SJSA1 (cell line): ENCODE data around the gene NFU1. TPM values are rescaled to one million over a fixed set of nuclear protein-coding genes. Genes with fewer than 3 reads are reported as not detected.
"Not testable (repeated sequence)": the region's sequence is repeated elsewhere in the genome, so short reads cannot be mapped to it uniquely, and the experiment has no call there.

ENCODE experiments used
- DNase-seq, 2 experiments: peaks; one replicate each; pipeline ENCODE4 v3.0.0-alpha.2; 2015 to 2020; ENCODE audit warnings: low spot score in 2 of 2, low read depth in 1 of 2
- H3K27ac ChIP-seq: fragments of 250-450 bp; sonication (Bioruptor Pico); 2 replicates; pipeline ENCODE4 v1.5.1; 2020; ENCODE audit warnings: mild to moderate bottlenecking, moderate library complexity
- H3K27me3 ChIP-seq: fragments of 250-450 bp; sonication (Bioruptor Pico); replicated peaks from 2 replicates; pipeline ENCODE4 v1.5.1; 2020; ENCODE audit warnings: mild to moderate bottlenecking, moderate library complexity
- H3K36me3 ChIP-seq: fragments of 250-450 bp; sonication (Bioruptor Pico); 2 replicates; pipeline ENCODE4 v1.5.1; 2020; ENCODE audit warnings: mild to moderate bottlenecking
- H3K4me1 ChIP-seq: fragments of 250-450 bp; sonication (Bioruptor Pico); replicated peaks from 2 replicates; pipeline ENCODE4 v1.6.1; 2021; ENCODE audit warnings: mild to moderate bottlenecking
- H3K4me3 ChIP-seq: fragments of 250-450 bp; sonication (Bioruptor Pico); 2 replicates; pipeline ENCODE4 v1.5.1; 2020; ENCODE audit warnings: mild to moderate bottlenecking
- H3K9me3 ChIP-seq: fragments of 250-450 bp; sonication (Bioruptor Pico); replicated peaks from 2 replicates; pipeline ENCODE4 v1.5.1; 2020; ENCODE audit warnings: mild to moderate bottlenecking
- total RNA-seq: library from RNA; depleted of rRNA; stranded (reverse); fragments of >200 nt; shearing (Covaris generic); gene quantifications from 2 replicates; pipeline ENCODE4 v1.2.3, GENCODE V29; 2014

NFU1 gene
- total RNA-seq, 1 experiment from 2014 or later = 51.2 TPM

DNA sequence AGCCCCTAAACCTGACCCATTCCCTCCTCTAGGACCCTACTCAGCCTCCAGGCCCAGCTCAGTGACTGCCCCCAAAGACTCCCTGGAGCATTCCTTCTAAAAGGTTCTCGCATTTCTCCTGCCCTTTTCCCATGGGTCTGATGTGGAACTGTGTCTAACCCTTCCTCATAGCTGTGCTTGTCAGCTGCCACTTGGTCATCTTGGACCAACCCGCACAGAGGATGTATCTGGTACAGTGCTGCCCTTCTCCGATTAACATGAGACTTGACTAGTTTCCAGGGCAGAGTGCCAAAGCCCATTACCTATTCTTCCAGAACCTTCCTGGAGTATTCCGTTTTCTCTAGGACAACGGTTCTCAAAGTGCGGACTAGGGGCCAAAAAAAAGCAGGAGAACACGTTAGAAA is 518 bp upstream of the NFU1 start:
- no peak for DNase-seq
- Histone ChIP-seq H3K4me1 (peaks cover 8% of the 10 kb centered on the region), H3K9me3 (no peaks in the 10 kb centered on the region), H3K4me3 (peak overlapping the region; percentile 77), H3K27ac (peak overlapping the region; percentile 72), H3K36me3 (peaks cover 4% of the 10 kb centered on the region), H3K27me3 (no peaks in the 10 kb centered on the region)

DNA sequence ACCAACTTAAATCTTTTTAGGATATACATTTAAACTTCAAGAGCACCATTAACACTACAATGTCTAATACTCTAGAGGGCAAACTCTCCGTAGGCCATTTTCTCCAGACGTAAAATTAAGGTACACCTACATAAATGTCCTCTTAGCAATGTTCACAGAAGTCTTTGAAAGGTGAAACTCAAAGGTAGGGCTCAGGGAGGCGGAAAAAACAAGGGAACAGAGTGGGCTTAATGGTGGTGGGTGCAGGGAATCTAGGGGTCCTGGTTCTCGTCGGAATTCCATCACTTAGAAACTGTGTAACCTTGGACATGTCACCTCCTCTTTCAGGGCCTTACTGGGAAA is 668 bp downstream of the NFU1 start:
- H3K36me3 ChIP-seq = peaks cover 10% of the 10 kb centered on the region
- H3K4me1 ChIP-seq = peaks cover 8% of the 10 kb centered on the region
- H3K9me3 ChIP-seq = no peaks in the 10 kb centered on the region
- DNase-seq = no peak
- H3K4me3 ChIP-seq = peak overlapping the region; percentile 77
- peak overlapping the region; percentile 72 for H3K27ac ChIP-seq
- H3K27me3 ChIP-seq = no peaks in the 10 kb centered on the region; the same call in 1 of the 2 replicates

DNA sequence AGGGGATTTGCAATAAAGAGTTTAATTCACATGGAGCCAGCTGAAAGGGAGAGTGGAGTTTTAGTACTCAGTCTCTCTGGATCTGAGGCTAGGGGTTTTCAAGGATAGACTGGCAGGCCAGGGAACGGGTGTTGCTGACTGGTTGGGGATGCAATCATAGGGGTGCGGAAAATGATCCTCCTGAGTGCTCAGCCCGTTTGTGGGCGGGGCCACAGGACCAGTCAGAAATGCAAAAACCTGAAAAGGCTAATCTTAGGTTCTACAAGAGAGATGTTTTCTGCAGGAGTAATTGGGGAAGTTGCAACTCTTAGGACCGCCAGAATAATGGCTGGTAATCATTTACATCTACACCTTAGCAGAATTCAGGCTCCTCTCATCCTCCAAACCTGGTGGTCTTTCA is 2.5 kb downstream of the NFU1 start:
- peaks cover 24% of the 10 kb centered on the region for H3K36me3 ChIP-seq
- no peak overlapping the region for H3K4me3 ChIP-seq
- peaks cover 8% of the 10 kb centered on the region for H3K4me1 ChIP-seq
- no peak for DNase-seq
- H3K9me3 ChIP-seq = no peaks in the 10 kb centered on the region
- H3K27ac ChIP-seq = no peak overlapping the region
- no peaks in the 10 kb centered on the region; the same call in 1 of the 2 replicates for H3K27me3 ChIP-seq

GRCh38 chr2:69429491-69430183 is 7.6 kb downstream of the NFU1 start:
- Histone ChIP-seq H3K27ac (no peak overlapping the region), H3K36me3 (peaks cover 49% of the 10 kb centered on the region), H3K9me3 (no peaks in the 10 kb centered on the region), H3K4me3 (no peak overlapping the region), H3K27me3 (no peaks in the 10 kb centered on the region; the same call in 1 of the 2 replicates), H3K4me1 (no peaks in the 10 kb centered on the region)
- no peak for DNase-seq

DNA sequence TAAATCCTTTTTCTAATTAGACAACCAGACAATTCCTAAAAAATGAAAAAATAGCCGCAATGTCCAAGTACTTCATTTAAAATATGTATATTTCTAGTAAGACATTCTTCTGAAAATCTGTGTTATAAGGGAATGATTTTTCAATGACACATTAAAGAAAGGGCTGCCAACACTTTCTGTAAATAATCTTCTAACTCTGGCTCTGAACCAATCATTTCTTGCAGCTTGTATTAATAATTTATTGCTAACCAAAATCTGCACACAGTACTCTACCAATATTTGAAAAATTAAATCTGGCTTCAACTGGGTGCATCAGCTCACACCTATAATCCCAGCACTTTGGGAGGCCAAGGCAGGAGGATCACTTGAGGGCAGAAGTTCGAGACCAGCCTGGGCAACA is 8.3 kb downstream of the NFU1 start:
- no peak for DNase-seq
- Histone ChIP-seq H3K36me3 (peaks cover 51% of the 10 kb centered on the region), H3K4me1 (no peaks in the 10 kb centered on the region), H3K27ac (no peak overlapping the region), H3K9me3 (no peaks in the 10 kb centered on the region), H3K4me3 (no peak overlapping the region), H3K27me3 (no peaks in the 10 kb centered on the region; the same call in 1 of the 2 replicates)

GRCh38 chr2:69424419-69424818 is 12.8 kb downstream of the NFU1 start:
- no peaks in the 10 kb centered on the region for H3K9me3 ChIP-seq
- no peak overlapping the region for H3K4me3 ChIP-seq
- H3K4me1 ChIP-seq = no peaks in the 10 kb centered on the region
- no peaks in the 10 kb centered on the region for H3K27me3 ChIP-seq
- H3K36me3 ChIP-seq = peaks cover 46% of the 10 kb centered on the region
- DNase-seq = no peak
- no peak overlapping the region for H3K27ac ChIP-seq

DNA sequence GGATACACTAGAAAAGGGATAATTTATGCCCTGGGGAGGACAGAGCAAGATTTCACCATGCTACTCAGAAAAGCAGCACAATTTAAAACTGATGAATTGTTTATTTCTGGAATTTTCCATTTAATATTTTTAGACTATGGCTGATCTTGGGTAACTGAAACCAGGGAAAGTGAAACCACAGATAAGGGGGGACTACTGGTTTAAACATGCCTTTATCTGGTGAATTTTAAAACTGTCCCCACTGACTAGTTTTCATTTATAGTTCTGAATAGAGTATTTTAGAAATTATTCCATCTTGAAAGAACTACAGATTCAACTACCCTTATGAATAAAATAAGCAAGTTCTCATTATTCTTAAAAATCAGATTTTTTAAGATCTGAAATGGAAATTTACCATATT is 15.0 kb downstream of the NFU1 start:
- Histone ChIP-seq H3K27ac (no peak overlapping the region), H3K27me3 (no peaks in the 10 kb centered on the region), H3K36me3 (peaks cover 42% of the 10 kb centered on the region), H3K9me3 (no peaks in the 10 kb centered on the region), H3K4me1 (no peaks in the 10 kb centered on the region), H3K4me3 (no peak overlapping the region)
- DNase-seq = no peak

DNA sequence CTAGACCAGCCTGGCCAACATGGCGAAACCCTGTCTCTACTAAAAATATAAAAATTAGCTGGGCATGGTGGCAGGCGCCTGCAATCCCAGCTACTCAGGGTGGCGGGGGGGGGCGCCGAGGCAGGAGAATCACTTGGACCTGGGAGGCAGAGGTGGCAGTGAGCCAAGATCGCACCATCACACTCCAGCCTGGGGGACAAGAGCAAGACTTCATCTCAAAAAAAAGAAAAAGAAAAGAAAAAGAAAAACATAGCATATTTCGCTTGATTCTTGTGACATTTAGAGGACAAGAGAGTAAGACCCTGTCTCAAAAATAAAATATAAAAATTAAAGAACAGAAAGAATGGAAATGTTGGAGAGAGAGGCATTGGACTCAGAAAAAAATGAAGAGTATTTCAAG is 18.1 kb downstream of the NFU1 start:
- H3K27ac ChIP-seq, H3K4me1 ChIP-seq, H3K9me3 ChIP-seq, H3K4me3 ChIP-seq, DNase-seq, H3K27me3 ChIP-seq: not testable (repeated sequence)
- H3K36me3 ChIP-seq = peaks cover 45% of the 10 kb centered on the region

GRCh38 chr2:69416147-69416546 is 21.1 kb downstream of the NFU1 start:
- Histone ChIP-seq H3K9me3 (no peaks in the 10 kb centered on the region), H3K4me1 (no peaks in the 10 kb centered on the region), H3K36me3 (peaks cover 52% of the 10 kb centered on the region), H3K27me3 (no peaks in the 10 kb centered on the region), H3K4me3 (no peak overlapping the region), H3K27ac (no peak overlapping the region)
- no peak for DNase-seq

- Histone ChIP-seq H3K9me3 (no peaks in the 10 kb centered on the region), H3K4me3 (no peak overlapping the region), H3K27me3 (no peaks in the 10 kb centered on the region), H3K36me3 (peaks cover 45% of the 10 kb centered on the region), H3K27ac (no peak overlapping the region), H3K4me1 (no peaks in the 10 kb centered on the region)
- DNase-seq = no peak
These were observed 26.1 kb downstream of the NFU1 start for GRCh38 chr2:69411120-69411519.

DNA sequence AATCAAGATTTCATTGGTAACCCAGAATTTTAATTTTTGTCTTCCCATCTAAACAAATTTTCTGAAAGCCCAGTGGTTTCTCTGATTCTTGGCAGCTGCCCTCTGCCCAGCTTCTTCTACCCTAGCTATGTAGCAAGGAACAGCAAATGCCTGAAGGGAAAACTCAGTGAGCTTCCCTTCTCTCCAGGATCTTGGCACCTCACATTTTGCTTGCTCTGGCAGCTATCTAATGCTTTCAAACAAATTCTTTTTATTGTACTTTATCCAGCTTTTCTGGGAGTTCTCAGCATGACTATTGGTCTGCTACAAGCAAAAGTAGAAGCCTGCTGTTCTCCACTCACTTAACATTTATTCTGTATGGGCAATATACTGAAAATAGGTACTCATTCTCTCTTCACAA is 31.9 kb downstream of the NFU1 start:
- no peak for DNase-seq
- H3K27me3 ChIP-seq = no peaks in the 10 kb centered on the region
- H3K4me1 ChIP-seq = no peaks in the 10 kb centered on the region
- peaks cover 46% of the 10 kb centered on the region for H3K36me3 ChIP-seq
- no peaks in the 10 kb centered on the region for H3K9me3 ChIP-seq
- H3K4me3 ChIP-seq = no peak overlapping the region
- H3K27ac ChIP-seq = no peak overlapping the region

GRCh38 chr2:69400121-69400520 is 37.1 kb downstream of the NFU1 start:
- no peak for DNase-seq
- peaks cover 49% of the 10 kb centered on the region for H3K36me3 ChIP-seq
- H3K4me3 ChIP-seq = no peak overlapping the region
- H3K27me3 ChIP-seq = no peaks in the 10 kb centered on the region
- no peaks in the 10 kb centered on the region for H3K9me3 ChIP-seq
- no peaks in the 10 kb centered on the region for H3K4me1 ChIP-seq
- H3K27ac ChIP-seq = no peak overlapping the region

GRCh38 chr2:69397234-69397633 is 40.0 kb downstream of the NFU1 start:
- H3K36me3 ChIP-seq = peaks cover 45% of the 10 kb centered on the region
- no peak for DNase-seq

GRCh38 chr2:69395866-69396265 is 41.4 kb downstream of the NFU1 start:
- H3K27me3 ChIP-seq = no peaks in the 10 kb centered on the region
- peaks cover 45% of the 10 kb centered on the region for H3K36me3 ChIP-seq
- H3K4me1 ChIP-seq = no peaks in the 10 kb centered on the region
- no peaks in the 10 kb centered on the region for H3K9me3 ChIP-seq
- no peak overlapping the region for H3K4me3 ChIP-seq
- no peak overlapping the region for H3K27ac ChIP-seq
- no peak for DNase-seq

More at GRCh38 chr2:69397234-69397633, 40.0 kb downstream of the NFU1 start:
- no peak overlapping the region for H3K4me3 ChIP-seq
- H3K27me3 ChIP-seq = no peaks in the 10 kb centered on the region
- H3K4me1 ChIP-seq = no peaks in the 10 kb centered on the region
- no peaks in the 10 kb centered on the region for H3K9me3 ChIP-seq
- no peak overlapping the region for H3K27ac ChIP-seq

DNA sequence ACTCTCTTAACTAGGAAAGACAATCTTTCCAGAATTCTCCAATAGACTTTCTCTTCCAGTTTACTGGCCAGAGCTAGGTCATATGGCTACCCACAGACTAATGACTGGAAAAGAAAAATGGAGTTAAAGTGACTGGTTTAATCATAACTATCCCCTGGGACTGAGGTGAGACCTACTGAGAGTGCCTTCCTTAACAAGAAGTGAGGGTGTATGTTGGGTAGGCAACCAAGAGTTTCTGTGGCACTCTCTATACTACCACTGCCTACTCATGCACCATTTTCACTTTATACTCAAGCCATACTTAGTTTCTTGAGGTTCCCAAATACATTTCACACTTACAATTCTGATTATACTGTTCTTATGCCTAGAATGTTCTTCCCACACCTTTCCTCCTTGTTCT is 43.3 kb downstream of the NFU1 start:
- H3K4me3 ChIP-seq = no peak overlapping the region
- H3K27me3 ChIP-seq = no peaks in the 10 kb centered on the region
- H3K36me3 ChIP-seq = peaks cover 38% of the 10 kb centered on the region
- DNase-seq = no peak
- no peaks in the 10 kb centered on the region for H3K4me1 ChIP-seq
- no peaks in the 10 kb centered on the region for H3K9me3 ChIP-seq
- H3K27ac ChIP-seq = no peak overlapping the region
